Fibroblast of skin of right biceps (primary cell): Measurements from ENCODE around the gene MIPOL1.
"Not testable (repeated sequence)": the region's sequence is repeated elsewhere in the genome, so short reads cannot be mapped to it uniquely, and the experiment has no call there.

ENCODE experiments used
- DNase-seq: peaks from one replicate; pipeline ENCODE4 v3.0.0-alpha.2; 2013

The MIPOL1 gene

DNA sequence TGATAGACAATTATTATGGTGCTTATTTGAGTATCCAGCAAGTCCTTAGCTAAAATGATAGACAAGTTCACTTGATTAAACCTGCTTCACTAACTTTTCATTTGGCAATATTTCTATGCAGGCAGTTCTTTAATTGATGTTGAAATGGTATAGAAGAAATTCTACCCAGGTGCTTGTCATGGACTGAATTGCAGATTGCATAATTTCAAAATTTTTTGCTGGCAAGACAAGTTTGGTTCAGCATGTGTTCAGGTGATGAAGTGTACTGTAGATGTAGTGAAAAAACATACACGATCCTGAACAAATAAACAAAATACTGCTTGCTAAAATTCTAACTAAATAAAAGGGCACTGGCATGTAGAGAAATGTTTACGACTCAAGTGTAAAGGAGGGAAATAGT lies 208.4 kb downstream of the MIPOL1 start:
- DNase-seq: no peak

DNA sequence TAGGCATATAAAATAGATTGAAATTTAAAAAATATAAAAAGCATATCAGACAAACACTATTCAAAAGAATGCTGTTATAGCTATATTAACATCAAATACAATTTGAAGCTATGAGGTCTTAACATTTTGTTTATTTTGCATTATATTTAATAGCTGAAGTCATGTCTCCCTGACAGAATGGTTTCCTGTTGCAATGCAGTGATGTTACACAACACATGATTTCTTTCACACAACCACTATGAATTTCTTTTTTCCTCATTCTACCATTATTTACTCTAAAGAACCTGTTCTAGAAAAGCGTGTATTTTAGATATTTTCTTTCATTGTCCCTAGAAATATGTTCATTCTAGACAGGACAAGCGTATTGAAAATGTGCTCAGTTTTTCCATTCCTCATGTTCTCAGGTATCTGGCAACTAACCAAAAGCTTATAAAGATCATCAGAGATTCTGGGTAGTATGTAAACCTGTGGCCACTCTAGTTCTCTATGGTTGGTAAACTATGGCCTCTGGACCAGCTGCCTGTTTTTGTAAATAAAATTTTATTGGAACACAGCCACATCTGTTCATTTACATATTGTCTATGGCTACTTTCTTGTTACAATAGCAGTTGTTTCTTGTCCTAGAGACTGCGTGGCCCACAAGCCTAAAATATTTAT lies 213.5 kb downstream of the MIPOL1 start:
- DNase-seq: no peak

DNA sequence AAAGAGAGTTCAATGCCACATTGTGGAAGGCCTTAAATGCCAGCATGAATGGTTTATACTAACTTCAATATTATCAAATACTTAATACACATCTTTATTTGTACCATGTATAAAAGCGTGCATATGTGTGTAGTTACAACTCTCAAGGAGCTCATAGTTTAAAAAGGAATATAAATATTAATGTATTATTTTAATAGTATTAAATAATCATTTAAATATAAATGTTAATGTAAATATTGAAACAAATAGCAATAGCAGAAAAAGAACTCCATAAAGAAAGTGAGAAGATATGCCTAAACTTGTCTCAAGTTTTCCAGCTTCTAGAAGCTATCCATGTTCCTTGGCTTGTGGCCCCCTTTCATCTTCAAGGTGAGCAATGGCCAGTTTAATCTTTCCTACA lies 215.3 kb downstream of the MIPOL1 start:
- DNase-seq: no peak

GRCh38 chr14:37413504-37414003 lies 215.8 kb downstream of the MIPOL1 start:
- no peak for DNase-seq

DNA sequence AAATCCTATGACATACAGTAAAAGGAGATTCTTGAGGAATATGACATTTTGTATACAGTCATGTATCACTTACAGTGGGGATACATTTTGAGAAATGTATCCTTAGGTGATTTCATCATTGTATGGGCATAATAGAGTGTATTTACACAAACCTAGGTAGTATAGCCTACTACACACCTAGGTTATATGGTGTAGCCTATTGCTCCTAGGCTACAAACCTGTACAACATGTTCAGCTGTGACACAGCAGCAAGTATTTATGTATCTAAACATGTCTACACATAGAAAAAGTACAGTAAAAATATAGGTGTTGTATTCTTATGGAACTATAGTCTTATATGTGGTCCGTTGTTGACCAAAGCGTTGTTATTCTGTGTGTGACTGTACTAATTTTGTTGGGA lies 218.5 kb downstream of the MIPOL1 start:
- DNase-seq: no peak

DNA sequence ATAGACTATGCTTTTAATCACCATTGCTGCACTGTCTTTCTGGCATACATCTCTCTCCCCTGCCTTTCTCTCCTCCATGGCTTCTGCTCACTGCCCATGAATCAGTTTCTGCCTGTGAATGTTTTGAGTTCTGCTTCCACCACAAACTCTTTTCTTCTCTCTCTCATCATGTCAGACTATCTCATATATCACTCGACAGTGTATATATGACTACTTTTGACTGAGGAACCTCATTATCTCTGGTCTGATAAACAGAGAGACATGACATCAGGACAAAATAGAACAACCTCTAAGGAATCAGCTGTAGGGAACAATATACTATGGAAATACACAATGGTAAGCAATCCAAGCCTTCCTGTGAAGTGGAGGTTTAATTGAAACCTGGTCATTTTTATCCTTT lies 219.4 kb downstream of the MIPOL1 start:
- no peak for DNase-seq

- no peak for DNase-seq
Observed at GRCh38 chr14:37417833-37418232, 220.1 kb downstream of the MIPOL1 start.

GRCh38 chr14:37420622-37421021 lies 222.9 kb downstream of the MIPOL1 start:
- no peak for DNase-seq

- DNase-seq: no peak
Observed at GRCh38 chr14:37422319-37422718, 224.6 kb downstream of the MIPOL1 start.

- no peak for DNase-seq
Observed at GRCh38 chr14:37422748-37423147, 225.0 kb downstream of the MIPOL1 start.

DNA sequence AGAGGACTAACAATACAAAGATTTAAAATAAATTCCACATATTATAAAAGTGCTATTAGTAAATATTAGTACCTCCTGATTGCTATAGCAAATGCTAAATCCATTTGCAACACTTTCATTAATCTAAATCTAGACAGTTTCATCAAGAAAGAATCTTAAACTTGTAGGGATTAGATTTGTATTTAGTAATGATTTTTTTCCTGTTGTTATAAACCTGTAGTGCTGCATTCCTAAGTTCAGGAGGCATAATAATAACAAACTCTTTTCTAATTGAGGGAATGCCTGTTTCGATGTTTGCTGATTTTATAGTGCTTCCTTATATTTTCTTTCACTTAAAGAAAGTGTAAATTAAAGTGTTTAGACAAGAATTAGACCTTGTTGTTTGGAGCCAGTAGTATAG lies 231.2 kb downstream of the MIPOL1 start:
- no peak for DNase-seq

DNA sequence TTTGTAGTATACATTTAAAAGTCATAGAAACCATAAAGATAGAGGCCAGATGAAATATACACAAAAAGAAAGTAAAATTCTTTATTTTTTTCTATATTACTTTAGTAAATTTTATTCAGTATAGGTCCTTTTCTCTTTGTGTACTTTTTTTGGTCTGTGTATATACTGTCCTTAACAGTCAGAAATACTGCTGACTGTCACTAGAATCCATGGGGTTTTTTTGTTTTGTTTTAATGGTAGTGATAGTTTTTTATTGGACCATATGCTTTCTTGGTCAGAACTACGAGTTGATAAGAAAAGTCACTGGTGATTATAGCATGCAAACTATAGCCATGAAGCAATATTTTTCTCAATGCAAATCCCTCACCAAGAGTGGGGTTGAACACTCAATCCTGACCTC lies 231.9 kb downstream of the MIPOL1 start:
- DNase-seq: no peak

GRCh38 chr14:37434867-37435266 lies 237.1 kb downstream of the MIPOL1 start:
- no peak for DNase-seq

DNA sequence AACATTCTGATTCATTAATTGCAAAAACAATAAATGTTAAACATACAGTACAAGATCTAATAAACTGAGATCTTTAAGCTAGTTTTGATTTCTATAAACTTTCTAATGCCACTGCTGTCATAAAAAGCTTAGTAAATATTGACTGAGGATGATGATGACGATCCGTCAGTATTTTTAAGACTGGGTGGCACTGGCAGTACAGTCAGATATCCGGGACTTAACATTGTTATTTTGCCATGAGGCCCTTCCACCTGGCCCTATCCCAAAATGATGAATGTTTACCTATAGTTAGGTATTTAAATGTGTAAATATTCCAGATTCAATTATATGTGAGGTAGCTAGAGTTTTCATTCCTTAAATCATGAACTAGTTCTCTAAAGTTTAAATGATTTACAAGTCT lies 238.8 kb downstream of the MIPOL1 start:
- no peak for DNase-seq

- no peak for DNase-seq
Observed at GRCh38 chr14:37437490-37437889, 239.8 kb downstream of the MIPOL1 start.

DNA sequence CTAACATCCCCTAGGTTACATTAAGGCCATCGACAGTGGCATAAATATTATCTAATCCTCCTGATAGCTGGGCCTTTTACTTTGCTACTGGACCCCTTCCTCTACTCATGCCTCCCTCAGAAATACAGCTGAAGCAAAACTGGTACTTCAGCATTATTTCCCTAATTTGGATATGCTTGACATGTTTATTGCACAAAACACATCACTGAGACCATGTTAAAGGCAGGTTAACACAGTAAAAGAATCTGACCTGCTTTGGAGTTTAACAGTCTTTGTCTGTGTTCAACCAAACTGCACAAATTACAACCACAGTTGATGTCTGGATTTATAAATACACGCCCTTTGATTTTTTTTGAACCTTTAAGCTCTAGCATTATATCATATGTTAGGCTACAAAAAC lies 240.7 kb downstream of the MIPOL1 start:
- DNase-seq: no peak

- DNase-seq: peak; percentile 31
Observed at GRCh38 chr14:37443461-37443860, 245.7 kb downstream of the MIPOL1 start.

DNA sequence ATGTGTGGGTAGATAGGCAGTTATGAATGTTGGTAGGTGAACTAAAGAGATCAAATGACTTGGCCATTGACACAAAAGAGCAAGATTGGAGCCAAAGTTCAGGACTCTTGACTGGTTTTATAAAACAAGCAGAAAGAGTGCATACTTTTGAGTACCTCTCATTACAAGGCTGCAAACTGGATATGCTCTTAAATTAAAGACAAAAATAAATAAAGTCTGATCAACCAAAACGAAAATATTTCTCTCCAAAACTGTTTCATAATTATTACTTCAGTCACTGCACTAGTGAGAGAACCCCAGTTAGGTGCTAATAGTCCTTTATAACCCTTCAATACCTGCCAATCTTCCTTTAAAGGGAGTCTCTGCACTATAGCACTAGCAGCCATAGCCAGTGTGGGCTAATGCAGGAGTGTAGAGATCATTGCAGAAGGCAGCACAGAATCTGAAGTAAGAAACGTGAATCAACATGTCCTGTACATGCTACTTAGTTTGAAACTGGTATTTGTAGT lies 250.2 kb downstream of the MIPOL1 start:
- no peak for DNase-seq

DNA sequence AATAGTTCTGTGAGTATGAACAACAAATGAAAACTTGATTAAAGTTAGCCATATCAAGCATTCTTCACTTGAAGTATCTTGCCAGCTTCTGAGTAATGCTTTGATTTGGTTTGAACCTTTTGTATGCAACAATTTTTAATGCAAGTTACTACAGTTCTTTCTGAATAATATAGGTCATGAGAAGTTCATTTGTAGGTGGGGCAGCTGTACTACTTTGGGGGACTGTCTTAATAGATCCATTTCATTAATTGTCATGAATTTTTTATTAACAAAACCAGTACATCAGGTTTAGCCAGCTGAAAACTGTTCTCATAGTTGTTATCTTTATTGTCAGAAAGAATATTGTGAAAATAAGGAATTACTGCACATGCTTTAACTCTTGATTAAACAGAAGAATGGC lies 254.6 kb downstream of the MIPOL1 start:
- no peak for DNase-seq

DNA sequence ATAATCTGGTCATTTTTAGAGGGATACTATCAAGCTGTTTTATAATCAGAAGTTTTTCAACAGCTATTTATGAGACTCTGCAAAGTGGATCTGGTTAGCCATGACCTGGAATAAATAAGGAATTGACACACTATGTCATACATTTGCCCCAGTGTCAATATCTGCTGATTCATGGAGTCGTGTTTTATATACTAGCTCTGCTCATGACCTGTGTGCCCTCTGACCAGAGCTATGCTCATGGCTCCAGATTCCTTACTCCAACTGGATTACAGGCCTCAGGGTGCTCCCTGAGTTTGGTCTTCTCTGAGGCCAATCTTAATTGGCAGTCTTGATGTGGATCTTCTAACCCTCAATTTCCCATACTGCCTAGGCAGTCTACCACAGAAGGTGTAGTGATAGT lies 256.2 kb downstream of the MIPOL1 start:
- no peak for DNase-seq

GRCh38 chr14:37457334-37457733 lies 259.6 kb downstream of the MIPOL1 start:
- no peak for DNase-seq

- DNase-seq: not testable (repeated sequence)
Observed at GRCh38 chr14:37462426-37462825, 264.7 kb downstream of the MIPOL1 start.

DNA sequence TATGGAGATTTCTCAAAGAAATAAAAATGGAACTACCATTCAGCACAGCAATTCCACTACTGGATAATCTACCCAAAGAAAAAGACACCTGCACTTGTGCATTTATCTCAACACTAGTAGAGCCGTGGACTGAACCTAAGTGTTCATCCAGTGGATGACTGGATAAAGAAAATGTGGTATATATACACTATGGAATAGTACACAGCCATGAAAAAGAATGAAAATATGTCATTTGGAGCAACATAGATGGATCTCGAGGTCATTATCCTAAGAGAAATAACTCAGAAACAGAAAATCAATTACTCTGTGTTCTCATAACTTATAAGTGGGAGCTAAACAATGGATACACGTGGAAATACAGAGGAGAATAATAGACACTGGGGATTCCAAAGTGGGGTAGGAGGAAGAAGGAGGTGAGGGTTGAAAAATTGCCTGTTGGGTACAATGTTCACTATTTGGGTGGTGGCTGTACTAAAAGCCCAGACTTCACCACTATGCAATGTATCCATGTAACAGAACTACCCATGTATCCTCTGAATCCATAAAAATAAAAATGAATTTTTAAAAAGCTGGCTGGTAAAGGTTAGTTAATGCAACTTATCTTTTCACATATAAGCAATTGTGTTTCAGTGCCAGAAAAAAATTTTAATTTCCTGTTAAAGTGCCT lies 266.6 kb downstream of the MIPOL1 start:
- no peak for DNase-seq

- DNase-seq: no peak
Observed at GRCh38 chr14:37466003-37466622, 268.4 kb downstream of the MIPOL1 start.
